ENCODE data around the gene NACAD. TPM values are rescaled to one million over a fixed set of nuclear protein-coding genes. Genes with fewer than 3 reads are reported as not detected.

The NACAD gene, protein sequence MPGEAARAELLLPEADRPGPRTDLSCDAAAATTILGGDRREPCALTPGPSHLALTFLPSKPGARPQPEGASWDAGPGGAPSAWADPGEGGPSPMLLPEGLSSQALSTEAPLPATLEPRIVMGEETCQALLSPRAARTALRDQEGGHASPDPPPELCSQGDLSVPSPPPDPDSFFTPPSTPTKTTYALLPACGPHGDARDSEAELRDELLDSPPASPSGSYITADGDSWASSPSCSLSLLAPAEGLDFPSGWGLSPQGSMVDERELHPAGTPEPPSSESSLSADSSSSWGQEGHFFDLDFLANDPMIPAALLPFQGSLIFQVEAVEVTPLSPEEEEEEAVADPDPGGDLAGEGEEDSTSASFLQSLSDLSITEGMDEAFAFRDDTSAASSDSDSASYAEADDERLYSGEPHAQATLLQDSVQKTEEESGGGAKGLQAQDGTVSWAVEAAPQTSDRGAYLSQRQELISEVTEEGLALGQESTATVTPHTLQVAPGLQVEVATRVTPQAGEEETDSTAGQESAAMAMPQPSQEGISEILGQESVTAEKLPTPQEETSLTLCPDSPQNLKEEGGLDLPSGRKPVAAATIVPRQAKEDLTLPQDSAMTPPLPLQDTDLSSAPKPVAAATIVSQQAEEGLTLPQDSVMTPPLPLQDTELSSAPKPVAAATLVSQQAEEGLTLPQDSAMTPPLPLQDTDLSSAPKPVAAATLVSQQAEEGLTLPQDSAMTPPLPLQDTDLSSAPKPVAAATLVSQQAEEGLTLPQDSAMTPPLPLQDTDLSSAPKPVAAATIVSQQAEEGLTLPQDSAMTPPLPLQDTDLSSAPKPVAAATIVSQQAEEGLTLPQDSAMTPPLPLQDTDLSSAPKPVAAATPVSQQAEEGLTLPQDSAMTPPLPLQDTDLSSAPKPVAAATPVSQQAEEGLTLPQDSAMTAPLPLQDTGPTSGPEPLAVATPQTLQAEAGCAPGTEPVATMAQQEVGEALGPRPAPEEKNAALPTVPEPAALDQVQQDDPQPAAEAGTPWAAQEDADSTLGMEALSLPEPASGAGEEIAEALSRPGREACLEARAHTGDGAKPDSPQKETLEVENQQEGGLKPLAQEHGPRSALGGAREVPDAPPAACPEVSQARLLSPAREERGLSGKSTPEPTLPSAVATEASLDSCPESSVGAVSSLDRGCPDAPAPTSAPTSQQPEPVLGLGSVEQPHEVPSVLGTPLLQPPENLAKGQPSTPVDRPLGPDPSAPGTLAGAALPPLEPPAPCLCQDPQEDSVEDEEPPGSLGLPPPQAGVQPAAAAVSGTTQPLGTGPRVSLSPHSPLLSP (N-terminal part only)
- total RNA-seq (2014; rRNA removed; shearing (Covaris generic); ENCODE audit: low replicate concordance): not detected in 2 replicates

DNA sequence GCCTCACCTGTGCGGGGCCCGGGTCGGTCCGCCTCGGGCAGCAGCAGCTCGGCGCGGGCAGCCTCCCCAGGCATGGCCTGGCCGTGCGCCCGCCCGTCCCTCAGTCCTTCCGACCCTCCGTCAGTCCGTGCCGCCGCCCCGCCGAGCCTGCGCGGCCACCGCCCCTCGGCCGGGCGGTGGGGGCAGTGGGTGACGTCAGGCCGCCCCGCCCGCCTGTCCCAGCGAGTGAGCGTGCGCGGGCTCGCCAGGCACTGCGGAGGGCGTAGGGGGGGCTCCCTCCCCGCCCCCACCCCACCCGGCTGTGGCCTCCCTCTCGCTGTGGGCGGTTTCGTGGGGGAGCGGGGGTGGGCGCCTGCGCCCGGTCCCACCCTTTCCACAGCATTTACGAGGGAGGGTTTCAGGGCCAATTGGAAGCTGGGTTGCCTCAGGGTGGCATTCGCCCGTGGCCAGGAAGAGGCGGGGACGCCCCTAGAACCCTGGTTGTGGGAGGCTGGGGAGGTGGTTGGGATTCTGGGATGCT, at the start of gene NACAD:
NACAD (minus strand) TSS at position 149 of the 520 bp plus-strand sequence; CDS start at position 74, 75 bp downstream.
- Histone ChIP-seq H3K4me3 (no peak within 1 kb of the TSS), H3K27me3 (no peaks in the 10 kb centered on the region), H3K36me3 (no peaks in the 10 kb centered on the region), H3K9me3 (no peaks in the 10 kb centered on the region)
- no peak for DNase-seq

DNA sequence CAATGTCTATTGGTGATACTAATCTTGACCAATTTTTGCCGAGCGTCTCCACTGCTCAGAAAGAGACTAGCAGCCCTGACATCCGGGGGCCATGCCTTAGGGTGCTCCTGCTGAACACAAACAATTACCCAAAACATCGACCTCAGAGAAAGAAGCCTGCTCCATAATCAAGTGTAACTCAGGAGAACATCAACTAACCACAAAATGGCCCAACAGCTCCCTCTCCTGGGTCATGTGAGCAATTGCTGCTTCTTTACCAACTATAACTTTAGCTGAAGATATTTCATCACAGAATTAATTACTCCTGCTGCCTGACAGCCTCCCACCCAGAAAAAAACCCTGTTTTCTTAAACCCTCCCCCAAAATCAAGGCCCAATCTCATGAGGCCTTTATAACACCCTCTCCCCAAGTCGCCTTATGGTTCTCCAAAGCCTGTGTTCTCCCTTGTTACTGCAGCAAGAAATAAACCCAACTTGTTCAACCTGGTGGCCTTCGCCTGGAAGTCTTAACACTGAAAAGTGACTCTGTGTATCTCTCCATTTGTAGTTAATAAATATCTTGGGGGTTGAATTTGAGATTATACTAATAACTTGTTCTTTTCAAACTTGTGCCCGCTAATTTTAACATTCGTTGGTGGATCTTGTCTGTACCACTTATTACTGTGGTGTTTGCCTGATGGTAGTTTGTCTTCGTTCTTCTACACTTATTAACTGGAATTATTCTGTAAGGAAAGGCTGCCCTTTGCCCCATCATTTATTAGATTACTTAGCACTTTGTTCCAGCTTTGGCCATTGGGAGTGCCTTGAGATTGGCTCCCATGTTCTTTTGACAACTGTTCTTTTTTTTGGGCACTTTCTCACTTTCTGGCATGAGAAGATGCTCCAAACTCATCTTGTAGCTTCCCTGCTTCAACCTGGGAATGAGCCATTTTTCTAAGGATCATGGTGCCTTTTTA, 47.6 kb upstream of the NACAD start:
- DNase-seq: peak; percentile 24
- H3K27me3 ChIP-seq: no peaks in the 10 kb centered on the region
- H3K36me3 ChIP-seq: no peaks in the 10 kb centered on the region
- H3K4me3 ChIP-seq: no peak overlapping the region
- H3K9me3 ChIP-seq: no peaks in the 10 kb centered on the region

DNA sequence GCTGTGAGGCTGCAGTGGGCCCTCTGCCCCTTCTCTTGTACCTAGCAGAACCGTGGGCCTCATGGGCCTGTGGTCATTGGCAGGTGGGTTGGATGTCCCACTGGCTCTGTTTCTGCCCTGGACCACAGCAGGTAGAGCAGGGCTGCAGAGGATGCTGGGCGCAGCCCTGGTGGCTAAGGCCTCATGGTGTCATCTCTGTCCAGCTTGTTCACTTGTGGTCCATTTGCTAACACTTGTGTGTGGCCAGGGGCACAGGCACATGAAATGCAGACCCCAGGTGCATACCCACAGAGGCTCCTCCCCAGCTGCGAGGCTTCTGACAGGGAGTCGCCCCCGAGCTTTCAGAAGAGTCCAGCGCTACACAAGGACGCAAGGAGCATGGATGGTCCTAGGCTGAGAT, 45.1 kb upstream of the NACAD start:
- Histone ChIP-seq H3K36me3 (no peaks in the 10 kb centered on the region), H3K9me3 (no peaks in the 10 kb centered on the region), H3K27me3 (no peaks in the 10 kb centered on the region), H3K4me3 (no peak overlapping the region)
- no peak for DNase-seq

DNA sequence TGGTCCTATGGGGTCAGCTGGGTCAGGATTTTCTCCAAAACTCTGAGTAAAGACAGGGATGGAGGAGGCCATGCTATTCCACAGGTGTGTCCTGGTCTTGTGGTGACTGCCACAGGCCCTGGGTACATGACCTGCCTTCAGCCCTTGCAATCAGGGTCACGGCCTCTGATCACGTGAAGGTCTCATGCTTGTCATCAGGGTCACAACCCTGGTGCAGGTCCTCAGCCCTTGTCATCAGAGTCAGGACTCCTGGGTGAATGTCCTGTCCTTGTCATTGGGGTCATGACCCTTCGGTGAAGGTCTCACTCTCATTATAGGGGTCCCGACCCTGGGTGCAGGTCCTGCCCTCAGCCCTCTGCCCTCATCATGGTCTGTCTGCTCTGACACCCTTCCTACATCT, 44.6 kb upstream of the NACAD start:
- no peak for DNase-seq
- Histone ChIP-seq H3K27me3 (no peaks in the 10 kb centered on the region), H3K9me3 (no peaks in the 10 kb centered on the region), H3K4me3 (no peak overlapping the region), H3K36me3 (no peaks in the 10 kb centered on the region)

DNA sequence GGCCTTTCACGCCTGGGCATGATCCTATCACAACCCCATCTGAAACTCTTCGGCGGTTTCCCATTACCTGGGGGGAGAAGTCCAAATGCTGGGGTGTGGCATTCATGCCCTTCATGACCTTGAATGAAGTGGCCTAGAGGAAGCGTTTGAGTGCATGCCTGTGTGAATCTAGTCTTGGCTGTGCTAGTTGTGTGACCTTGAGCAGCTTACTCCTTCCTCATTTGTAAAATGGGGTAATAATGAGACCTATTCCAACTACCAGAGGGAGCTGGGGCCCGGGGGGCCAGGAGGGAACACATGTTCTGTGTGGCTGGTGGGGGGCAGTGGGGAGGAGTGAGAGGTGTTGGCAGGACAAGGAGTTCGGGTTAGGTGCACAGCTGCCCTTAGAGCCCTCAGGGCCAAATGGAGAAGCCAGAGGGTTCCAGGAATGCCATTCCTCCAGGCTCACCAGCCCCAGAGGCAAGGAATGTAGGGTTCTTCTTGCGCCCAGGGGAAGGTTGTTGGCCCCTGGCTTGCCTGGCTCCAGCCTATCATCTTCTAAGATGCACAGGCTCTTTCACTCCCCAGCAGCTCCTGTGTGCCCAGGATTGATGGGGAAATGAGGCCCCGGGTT, 44.0 kb upstream of the NACAD start:
- no peaks in the 10 kb centered on the region for H3K27me3 ChIP-seq
- H3K36me3 ChIP-seq: no peaks in the 10 kb centered on the region
- H3K9me3 ChIP-seq: no peaks in the 10 kb centered on the region
- no peak for DNase-seq
- H3K4me3 ChIP-seq: no peak overlapping the region

DNA sequence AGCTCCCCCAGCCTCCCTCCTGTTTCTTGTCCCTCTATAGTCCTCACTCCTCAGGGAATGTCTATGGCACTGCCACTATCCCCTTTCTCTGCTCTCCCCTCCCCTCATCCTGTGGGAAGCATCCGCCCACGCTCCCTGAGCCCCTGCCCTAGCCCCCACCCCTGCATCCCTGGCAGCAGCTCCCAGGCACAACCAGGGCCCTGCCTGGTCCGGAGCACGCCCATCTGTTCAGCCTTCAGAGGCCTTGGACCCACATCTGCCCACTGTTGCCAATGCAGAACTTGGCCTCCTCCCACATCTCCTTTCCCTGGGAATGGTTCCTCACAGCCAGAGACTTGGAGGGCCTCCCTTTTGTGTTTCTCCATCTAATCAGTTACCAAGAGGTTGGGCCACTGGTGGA, 43.1 kb upstream of the NACAD start:
- no peak overlapping the region for H3K4me3 ChIP-seq
- no peaks in the 10 kb centered on the region for H3K27me3 ChIP-seq

DNA sequence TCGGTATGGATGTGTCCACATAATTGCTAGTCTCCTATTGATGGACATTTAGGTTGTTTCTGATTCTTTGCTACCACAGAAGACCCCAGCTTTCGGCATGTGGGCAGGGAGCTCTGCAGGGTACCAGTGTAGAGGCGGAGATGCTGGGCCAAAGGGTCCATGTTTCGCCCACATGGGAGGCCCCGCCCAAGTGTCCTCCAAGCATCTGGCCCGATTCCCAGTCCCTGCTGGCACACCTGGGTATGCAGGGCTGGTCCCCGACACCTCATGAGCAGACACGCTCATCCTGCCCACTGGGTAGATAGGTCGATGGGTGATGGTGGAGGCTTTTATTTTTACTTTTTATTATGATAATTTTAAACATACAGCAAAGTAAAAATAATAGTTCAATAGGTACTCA, 42.1 kb upstream of the NACAD start:
- no peaks in the 10 kb centered on the region for H3K36me3 ChIP-seq

More for the DNA sequence above, 43.1 kb upstream of the NACAD start:
- Histone ChIP-seq H3K9me3 (no peaks in the 10 kb centered on the region), H3K36me3 (no peaks in the 10 kb centered on the region)
- no peak for DNase-seq

DNA sequence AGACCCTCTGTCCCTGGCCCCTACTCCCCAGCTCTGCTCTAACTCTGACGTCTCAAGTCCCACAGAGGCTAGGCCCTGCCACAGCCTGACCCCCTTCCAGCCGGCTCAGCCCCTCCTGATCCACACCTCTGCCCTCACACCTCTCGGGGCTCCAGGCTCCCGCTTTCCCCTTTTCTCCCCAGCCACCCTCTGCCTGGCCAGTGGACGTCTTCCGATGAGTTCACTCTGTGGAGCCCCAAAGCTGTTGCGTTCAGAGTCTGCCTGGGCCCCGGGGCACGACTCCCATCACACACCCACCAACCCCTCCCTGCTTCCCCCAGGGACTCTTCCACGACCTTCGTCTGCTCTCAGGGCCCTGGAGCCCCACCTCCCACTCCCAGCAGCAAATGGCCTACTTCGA, 41.1 kb upstream of the NACAD start:
- H3K27me3 ChIP-seq: no peaks in the 10 kb centered on the region
- no peaks in the 10 kb centered on the region for H3K36me3 ChIP-seq
- no peak overlapping the region for H3K4me3 ChIP-seq
- H3K9me3 ChIP-seq: no peaks in the 10 kb centered on the region
- DNase-seq: no peak

More for the DNA sequence above, 42.1 kb upstream of the NACAD start:
- H3K9me3 ChIP-seq: no peaks in the 10 kb centered on the region
- no peak overlapping the region for H3K4me3 ChIP-seq
- no peak for DNase-seq
- H3K27me3 ChIP-seq: no peaks in the 10 kb centered on the region

DNA sequence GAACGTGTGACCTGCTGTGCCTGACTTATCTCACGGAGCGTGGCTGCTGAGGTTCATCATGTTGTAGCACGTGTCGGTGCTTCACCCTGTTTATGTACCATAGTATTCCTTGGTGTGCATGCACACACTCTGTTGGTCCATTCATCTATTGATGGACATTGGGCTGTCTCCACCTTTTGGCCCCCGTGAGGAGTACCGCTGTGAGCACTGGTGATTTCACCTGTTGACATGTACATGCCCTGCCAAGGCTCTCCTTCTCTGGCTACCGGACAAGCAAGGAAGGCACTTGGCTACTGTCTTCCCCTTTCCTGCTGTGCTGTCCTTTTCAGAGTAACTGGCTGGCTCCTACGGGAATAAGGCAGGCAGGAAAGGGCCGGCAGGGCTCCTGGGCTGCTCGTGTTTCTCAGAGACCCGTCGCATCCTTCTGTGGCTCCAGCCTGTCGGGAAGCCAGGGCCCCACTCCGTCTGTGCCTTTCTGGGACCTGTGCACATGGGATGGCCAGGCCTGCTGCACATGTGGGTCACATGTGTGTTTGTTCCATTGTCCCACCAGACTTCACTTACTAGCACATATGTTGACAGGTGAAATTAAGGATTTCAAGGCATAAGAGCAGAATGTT, 40.5 kb upstream of the NACAD start:
- DNase-seq: no peak
- Histone ChIP-seq H3K27me3 (no peaks in the 10 kb centered on the region), H3K36me3 (no peaks in the 10 kb centered on the region), H3K4me3 (no peak overlapping the region), H3K9me3 (no peaks in the 10 kb centered on the region)

DNA sequence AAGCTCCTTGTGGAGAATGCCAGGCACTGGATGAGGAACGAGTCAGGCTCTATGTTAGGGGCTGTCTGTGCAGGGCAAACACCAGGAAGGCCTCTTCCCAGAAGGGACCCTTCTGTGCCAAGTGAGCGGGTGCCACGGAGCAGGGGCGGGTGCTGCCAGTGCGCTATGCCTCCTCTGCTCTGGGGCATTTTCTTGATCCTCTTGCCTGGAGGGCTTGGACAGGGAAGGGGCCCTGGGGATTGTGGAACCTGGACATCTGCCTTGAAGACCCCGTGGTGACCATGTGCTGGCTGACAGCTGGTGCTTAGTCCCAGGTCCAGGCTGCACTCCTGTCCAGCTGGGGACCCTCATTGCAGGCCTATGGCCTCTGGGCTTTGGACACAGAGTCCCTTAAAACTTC, 38.2 kb upstream of the NACAD start:
- Histone ChIP-seq H3K9me3 (no peaks in the 10 kb centered on the region), H3K36me3 (no peaks in the 10 kb centered on the region), H3K27me3 (no peaks in the 10 kb centered on the region), H3K4me3 (no peak overlapping the region)
- DNase-seq: no peak

DNA sequence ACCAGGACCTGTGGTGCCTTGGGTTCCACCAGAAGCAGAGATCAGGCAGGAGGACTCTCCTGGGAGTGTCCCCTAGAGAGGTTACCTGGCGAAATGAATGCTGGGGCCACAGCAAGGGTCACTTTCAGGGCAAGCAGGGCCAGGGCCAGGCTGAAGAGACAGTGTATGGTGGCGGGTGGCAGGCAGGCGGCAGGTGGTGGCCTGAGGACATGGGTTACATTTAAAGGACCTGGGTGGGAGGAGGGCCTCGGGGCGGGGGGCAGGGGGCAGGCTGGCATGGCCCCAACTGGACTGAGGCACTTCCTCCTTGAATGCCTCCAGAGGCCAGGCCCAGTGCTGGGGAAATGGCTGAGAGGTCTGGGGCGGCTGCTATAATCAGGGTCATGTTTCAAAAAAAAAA, 37.4 kb upstream of the NACAD start:
- no peak for DNase-seq
- Histone ChIP-seq H3K9me3 (no peaks in the 10 kb centered on the region), H3K4me3 (no peak overlapping the region), H3K36me3 (no peaks in the 10 kb centered on the region), H3K27me3 (no peaks in the 10 kb centered on the region)

DNA sequence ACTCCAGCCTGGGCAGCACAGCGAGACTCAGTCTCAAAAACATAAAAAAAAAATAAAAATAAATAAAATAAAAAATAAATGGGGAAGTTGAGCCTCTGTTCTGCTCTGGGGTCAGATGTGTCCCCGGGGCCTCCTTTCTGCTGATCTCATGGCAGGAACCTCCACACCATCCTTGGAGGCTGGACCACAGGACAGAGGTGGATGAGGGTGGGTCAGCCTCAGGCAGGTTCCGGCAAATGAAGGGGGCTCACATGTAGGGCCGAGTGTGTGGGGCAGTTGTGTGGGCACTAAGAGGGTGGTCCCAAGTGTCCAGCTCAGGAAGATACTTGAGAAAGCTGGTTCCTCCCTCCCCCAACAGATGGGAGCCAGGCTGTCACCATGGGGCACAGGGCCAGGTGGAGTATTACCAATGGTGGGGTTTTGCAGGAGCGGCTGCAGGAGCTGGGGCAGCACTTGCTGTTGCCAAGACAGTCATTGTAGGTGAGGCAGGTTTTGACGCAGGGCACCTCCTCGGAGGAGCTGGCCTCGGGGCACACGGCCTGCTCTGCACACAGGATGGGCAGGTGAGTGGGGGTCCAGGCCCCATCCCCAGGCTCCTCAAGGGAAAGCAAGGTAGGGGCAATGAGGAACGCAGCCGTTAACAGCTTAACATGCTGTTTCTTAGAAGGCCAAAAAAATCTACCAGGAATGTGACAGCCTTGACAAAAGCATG, 36.6 kb upstream of the NACAD start:
- H3K4me3 ChIP-seq: no peak overlapping the region

DNA sequence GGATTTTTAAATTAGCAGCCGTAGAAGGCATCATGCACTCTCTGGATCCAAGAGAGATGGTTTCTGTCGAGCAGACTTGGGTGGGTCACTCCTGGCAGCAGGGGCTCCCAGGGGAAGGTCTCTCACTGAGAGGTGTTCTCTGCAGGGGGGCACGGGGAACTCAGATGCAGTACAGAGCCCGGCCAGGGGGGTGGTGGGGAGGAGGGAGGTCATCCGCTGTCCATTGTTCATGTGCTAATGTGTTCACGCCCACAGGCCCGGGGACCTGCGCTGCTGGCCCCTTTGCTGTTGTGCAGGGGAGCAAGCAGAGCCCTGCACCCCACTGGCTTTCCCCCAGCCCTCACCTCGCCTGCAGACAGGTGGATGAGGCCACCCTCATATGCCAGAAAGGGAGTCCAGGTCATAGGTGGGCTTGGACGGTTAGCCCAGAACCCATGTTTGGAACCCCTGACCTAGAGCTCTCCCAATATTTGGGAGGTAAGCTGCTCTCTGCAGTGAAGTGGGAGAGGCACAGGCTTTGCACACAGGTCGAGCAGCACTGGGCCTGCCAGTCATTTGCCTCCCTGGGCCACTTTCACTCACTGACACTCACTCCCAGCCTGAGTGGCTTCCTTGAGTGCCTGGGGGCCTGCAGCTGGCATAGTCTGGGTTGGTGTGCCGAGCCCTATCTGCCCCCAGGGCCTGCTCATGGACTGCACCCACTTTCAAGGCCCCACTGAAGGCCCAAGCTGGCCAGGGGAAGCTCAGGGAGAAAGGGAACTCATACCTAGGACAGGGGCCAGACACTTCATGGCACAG, 35.3 kb upstream of the NACAD start:
- no peaks in the 10 kb centered on the region for H3K27me3 ChIP-seq
- no peak for DNase-seq
- H3K4me3 ChIP-seq: no peak overlapping the region
- no peaks in the 10 kb centered on the region for H3K9me3 ChIP-seq
- no peaks in the 10 kb centered on the region for H3K36me3 ChIP-seq

More for the DNA sequence above, 36.6 kb upstream of the NACAD start:
- no peaks in the 10 kb centered on the region for H3K36me3 ChIP-seq
- no peaks in the 10 kb centered on the region for H3K27me3 ChIP-seq
- H3K9me3 ChIP-seq: no peaks in the 10 kb centered on the region
- no peak for DNase-seq

Data from MG63 (cell line).